Stimulated activated effector memory CD8-positive, alpha-beta T cell treated with anti-CD3 and anti-CD28 coated beads, Interleukin-12 subunit alpha, Interleukin-12 subunit beta, amount 100 ng/mL, for 72 hours (primary cell): Measurements from ENCODE around the gene SUSD6.
"Not testable (repeated sequence)": the region's sequence is repeated elsewhere in the genome, so short reads cannot be mapped to it uniquely, and the experiment has no call there.

Source experiments
- ATAC-seq: fragments of 150-1000 bp; cut with Tn5 transposase; 2 replicates; pipeline ENCODE4 v1.10.0; 2021
- DNase-seq, 2 donors: peaks; one replicate each; pipeline ENCODE4 v3.0.0; 2021 to 2022; ENCODE audit warnings: low spot score in 2 of 2
- H3K27ac Mint-ChIP-seq: one replicate; pipeline ENCODE4 v1.8.0; 2022; ENCODE audit warnings: mild to moderate bottlenecking, mixed read lengths
- H3K36me3 Mint-ChIP-seq: one replicate; pipeline ENCODE4 v1.8.0; 2022; ENCODE audit warnings: mild to moderate bottlenecking, mixed read lengths
- H3K4me1 Mint-ChIP-seq: one replicate; pipeline ENCODE4 v1.8.0; 2022; ENCODE audit warnings: mixed read lengths
- H3K4me3 Mint-ChIP-seq: one replicate; pipeline ENCODE4 v1.8.0; 2022; ENCODE audit warnings: mild to moderate bottlenecking, mixed read lengths
- H3K9me3 Mint-ChIP-seq: one replicate; pipeline ENCODE4 v1.8.0; 2022; ENCODE audit warnings: mixed read lengths

SUSD6 gene

GRCh38 chr14:69581316-69581935 lies 30.0 kb upstream of the SUSD6 start:
- ATAC-seq: no peak
- no peak overlapping the region for H3K27ac Mint-ChIP-seq

GRCh38 chr14:69582212-69582611 lies 29.2 kb upstream of the SUSD6 start:
- no peak overlapping the region for H3K4me3 Mint-ChIP-seq
- ATAC-seq: no peak
- no peaks in the 10 kb centered on the region for H3K9me3 Mint-ChIP-seq
- H3K36me3 Mint-ChIP-seq: no peaks in the 10 kb centered on the region
- DNase-seq: no peak
- peaks cover 5% of the 10 kb centered on the region for H3K4me1 Mint-ChIP-seq
- no peak overlapping the region for H3K27ac Mint-ChIP-seq

More at GRCh38 chr14:69581316-69581935, 30.0 kb upstream of the SUSD6 start:
- Mint-ChIP-seq H3K4me1 (peaks cover 5% of the 10 kb centered on the region), H3K9me3 (no peaks in the 10 kb centered on the region), H3K36me3 (no peaks in the 10 kb centered on the region), H3K4me3 (no peak overlapping the region)
- no peak for DNase-seq

GRCh38 chr14:69582829-69583228 lies 28.6 kb upstream of the SUSD6 start:
- no peak overlapping the region for H3K27ac Mint-ChIP-seq
- no peak overlapping the region for H3K4me3 Mint-ChIP-seq
- no peaks in the 10 kb centered on the region for H3K9me3 Mint-ChIP-seq
- DNase-seq (no peak), ATAC-seq (no peak)
- no peaks in the 10 kb centered on the region for H3K36me3 Mint-ChIP-seq
- H3K4me1 Mint-ChIP-seq: peaks cover 5% of the 10 kb centered on the region

- ATAC-seq: no peak
- no peaks in the 10 kb centered on the region for H3K9me3 Mint-ChIP-seq
- H3K27ac Mint-ChIP-seq: no peak overlapping the region
- no peak overlapping the region for H3K4me3 Mint-ChIP-seq
- no peak for DNase-seq
- H3K4me1 Mint-ChIP-seq: peaks cover 5% of the 10 kb centered on the region
- no peaks in the 10 kb centered on the region for H3K36me3 Mint-ChIP-seq
These were observed 27.0 kb upstream of the SUSD6 start for GRCh38 chr14:69584389-69584788.

GRCh38 chr14:69586404-69586803 lies 25.0 kb upstream of the SUSD6 start:
- H3K4me3 Mint-ChIP-seq: no peak overlapping the region
- H3K4me1 Mint-ChIP-seq: peaks cover 5% of the 10 kb centered on the region
- no peaks in the 10 kb centered on the region for H3K9me3 Mint-ChIP-seq
- DNase-seq (no peak), ATAC-seq (no peak)
- H3K27ac Mint-ChIP-seq: no peak overlapping the region
- no peaks in the 10 kb centered on the region for H3K36me3 Mint-ChIP-seq

- ATAC-seq (peak; percentile 13), DNase-seq (no peak)
- no peaks in the 10 kb centered on the region for H3K36me3 Mint-ChIP-seq
- H3K4me1 Mint-ChIP-seq: peaks cover 5% of the 10 kb centered on the region
- H3K27ac Mint-ChIP-seq: peak overlapping the region; percentile 10
- H3K9me3 Mint-ChIP-seq: no peaks in the 10 kb centered on the region
- no peak overlapping the region for H3K4me3 Mint-ChIP-seq
These were observed 24.0 kb upstream of the SUSD6 start for GRCh38 chr14:69587389-69587788.

- H3K4me3 Mint-ChIP-seq: no peak overlapping the region
- no peak for DNase-seq
- H3K36me3 Mint-ChIP-seq: no peaks in the 10 kb centered on the region
- no peak overlapping the region for H3K27ac Mint-ChIP-seq
- H3K9me3 Mint-ChIP-seq: no peaks in the 10 kb centered on the region
- no peak for ATAC-seq
- H3K4me1 Mint-ChIP-seq: peaks cover 9% of the 10 kb centered on the region
These were observed 20.1 kb upstream of the SUSD6 start for GRCh38 chr14:69591317-69591716.

- Mint-ChIP-seq H3K9me3 (no peaks in the 10 kb centered on the region), H3K27ac (peak overlapping the region; percentile 21), H3K4me3 (no peak overlapping the region), H3K4me1 (peaks cover 9% of the 10 kb centered on the region), H3K36me3 (no peaks in the 10 kb centered on the region)
- no peak for DNase-seq
- ATAC-seq: no peak
These were observed 18.2 kb upstream of the SUSD6 start for GRCh38 chr14:69593018-69593677.

GRCh38 chr14:69594846-69595245 lies 16.6 kb upstream of the SUSD6 start:
- no peak overlapping the region for H3K4me3 Mint-ChIP-seq

GRCh38 chr14:69595336-69595735 lies 16.1 kb upstream of the SUSD6 start:
- Mint-ChIP-seq H3K9me3 (no peaks in the 10 kb centered on the region), H3K4me3 (no peak overlapping the region), H3K4me1 (peaks cover 9% of the 10 kb centered on the region), H3K36me3 (no peaks in the 10 kb centered on the region), H3K27ac (no peak overlapping the region)
- ATAC-seq: no peak
- DNase-seq: no peak

More at GRCh38 chr14:69594846-69595245, 16.6 kb upstream of the SUSD6 start:
- H3K27ac Mint-ChIP-seq: no peak overlapping the region
- no peak for ATAC-seq
- no peaks in the 10 kb centered on the region for H3K36me3 Mint-ChIP-seq
- no peak for DNase-seq
- no peaks in the 10 kb centered on the region for H3K9me3 Mint-ChIP-seq
- peaks cover 9% of the 10 kb centered on the region for H3K4me1 Mint-ChIP-seq

GRCh38 chr14:69599431-69599830 lies 12.0 kb upstream of the SUSD6 start:
- DNase-seq, H3K36me3 Mint-ChIP-seq, H3K4me1 Mint-ChIP-seq, ATAC-seq, H3K9me3 Mint-ChIP-seq, H3K4me3 Mint-ChIP-seq, H3K27ac Mint-ChIP-seq: not testable (repeated sequence)

GRCh38 chr14:69600304-69600891 lies 11.0 kb upstream of the SUSD6 start:
- no peak overlapping the region for H3K27ac Mint-ChIP-seq
- H3K9me3 Mint-ChIP-seq: no peaks in the 10 kb centered on the region
- H3K4me3 Mint-ChIP-seq: no peak overlapping the region
- DNase-seq (no peak), ATAC-seq (peak; percentile 37)
- H3K36me3 Mint-ChIP-seq: no peaks in the 10 kb centered on the region
- peaks cover 5% of the 10 kb centered on the region for H3K4me1 Mint-ChIP-seq

GRCh38 chr14:69605738-69606137 lies 5.7 kb upstream of the SUSD6 start:
- no peaks in the 10 kb centered on the region for H3K9me3 Mint-ChIP-seq
- ATAC-seq (peak; percentile 6), DNase-seq (no peak)
- no peaks in the 10 kb centered on the region for H3K36me3 Mint-ChIP-seq
- H3K4me1 Mint-ChIP-seq: peaks cover 28% of the 10 kb centered on the region
- H3K4me3 Mint-ChIP-seq: no peak overlapping the region
- H3K27ac Mint-ChIP-seq: no peak overlapping the region

- H3K27ac Mint-ChIP-seq: no peak overlapping the region
- H3K4me1 Mint-ChIP-seq: peaks cover 29% of the 10 kb centered on the region
- ATAC-seq (no peak), DNase-seq (no peak)
- no peaks in the 10 kb centered on the region for H3K9me3 Mint-ChIP-seq
- H3K4me3 Mint-ChIP-seq: no peak overlapping the region
- no peaks in the 10 kb centered on the region for H3K36me3 Mint-ChIP-seq
These were observed 4.9 kb upstream of the SUSD6 start for GRCh38 chr14:69606258-69607184.
